Measurements from ENCODE around the gene PIK3R6.

DNA sequence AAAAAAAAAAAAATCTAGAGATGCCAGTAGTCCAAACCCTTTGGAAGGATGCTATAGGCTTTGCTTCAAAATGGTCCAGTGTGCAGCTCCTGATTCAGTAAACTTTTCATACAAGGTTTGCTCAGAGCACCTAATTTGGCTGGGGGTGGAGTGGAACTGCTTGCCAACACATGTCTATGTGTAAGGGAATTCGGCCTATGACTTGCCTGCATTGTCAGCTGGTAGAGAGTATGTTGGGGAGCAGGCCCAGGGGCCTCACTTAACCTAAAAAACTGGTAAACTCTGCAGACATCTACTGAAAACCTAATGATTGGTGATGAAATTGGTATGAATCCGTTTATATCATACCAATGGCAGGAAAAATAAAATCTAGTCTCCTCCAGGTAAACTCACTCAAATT, 66.8 kb downstream of the PIK3R6 start:
- TF ChIP-seq POLR2AphosphoS5 (IDR thresholded peaks at IDR 0.05; ENCODE audit: borderline replicate concordance, low read depth, low read length) (no peak), EZH2 (IDR thresholded peaks at IDR 0.05) (no peak), FOXP2 (optimal IDR thresholded peaks at IDR 0.05; ENCODE audit: control extremely low read depth, extremely low read length, insufficient read depth) (no peak)
